ENCODE data around the gene FAM161B. TPM values are rescaled to one million over a fixed set of nuclear protein-coding genes. Genes with fewer than 3 reads are reported as not detected.

The FAM161B gene
- total RNA-seq, 4 donors from 2014 or later, result 1.2 to 3.1 (median 2.2) TPM

DNA sequence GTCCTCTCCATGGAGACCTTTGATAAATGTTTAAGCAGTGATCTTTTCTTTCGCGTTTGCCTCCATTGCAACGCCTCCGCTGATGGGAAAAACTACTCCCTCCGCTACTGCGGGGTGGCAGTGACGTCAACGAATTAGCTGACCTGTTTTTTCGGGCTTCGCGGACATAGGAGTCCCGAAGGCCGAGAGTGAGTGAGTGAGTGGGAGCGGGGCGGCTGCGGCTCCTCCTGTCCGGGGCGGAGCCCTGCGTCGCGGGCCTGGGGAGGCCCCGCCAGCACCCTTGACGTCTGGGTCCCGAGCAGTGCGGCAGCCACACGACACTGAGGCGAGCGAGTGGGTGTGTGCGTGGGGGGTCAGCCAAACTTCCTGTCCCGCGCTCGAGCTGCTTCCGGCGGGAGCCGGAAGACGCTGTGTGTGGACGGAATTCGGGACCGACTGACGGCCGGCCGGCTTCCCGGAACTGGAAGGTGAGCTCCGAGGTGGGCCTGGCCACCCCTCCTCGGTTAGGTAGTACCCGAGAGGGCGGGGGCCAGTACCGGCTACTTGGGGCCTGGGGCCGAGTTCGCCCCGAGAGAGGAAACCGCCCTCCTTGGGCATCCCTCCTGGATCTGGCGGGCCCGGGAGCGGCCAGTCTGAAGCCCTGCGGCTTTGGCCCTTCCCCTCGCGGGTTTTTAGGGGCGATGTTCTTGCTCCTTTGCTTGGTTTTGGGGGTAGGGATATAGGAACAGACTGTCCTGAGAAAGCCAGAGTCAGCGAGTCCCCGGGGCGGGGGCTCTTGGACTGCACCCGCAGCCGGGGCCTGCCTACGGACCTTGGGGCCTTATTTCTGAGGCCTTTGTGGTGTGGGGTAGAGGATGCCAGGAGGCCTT, 63.2 kb downstream of the FAM161B start, which contains the start of gene ZNF410:
ZNF410 (plus strand) TSS at position 411 of the 869 bp plus-strand sequence. CDS start 5,317 bp downstream, outside the sequence.
- H3K4me3 ChIP-seq, result peak within 1 kb of the TSS; percentile 74 to 97 (median 87)
- peaks cover 4 to 48% (median 25%) of the 10 kb centered on the region in 3 donors for H3K4me1 ChIP-seq
- no peaks in the 10 kb centered on the region for H3K27me3 ChIP-seq
- WGBS, 2 donors, result 0% methylated on average over 5 to 7 of the region's 65 CpGs
- no peaks in the 10 kb centered on the region for H3K36me3 ChIP-seq
- no peaks in the 10 kb centered on the region for H3K9me3 ChIP-seq
- DNase-seq, result peak; percentile 58
- H3K27ac ChIP-seq, result peak within 1 kb of the TSS; percentile 96 to 98 (median 96)
- peak in 3 of 4 donors; percentile 71 to 83 (median 82) for TF ChIP-seq POLR2A (IDR thresholded peaks at IDR 0.05)
- TF ChIP-seq, protein P1, sequence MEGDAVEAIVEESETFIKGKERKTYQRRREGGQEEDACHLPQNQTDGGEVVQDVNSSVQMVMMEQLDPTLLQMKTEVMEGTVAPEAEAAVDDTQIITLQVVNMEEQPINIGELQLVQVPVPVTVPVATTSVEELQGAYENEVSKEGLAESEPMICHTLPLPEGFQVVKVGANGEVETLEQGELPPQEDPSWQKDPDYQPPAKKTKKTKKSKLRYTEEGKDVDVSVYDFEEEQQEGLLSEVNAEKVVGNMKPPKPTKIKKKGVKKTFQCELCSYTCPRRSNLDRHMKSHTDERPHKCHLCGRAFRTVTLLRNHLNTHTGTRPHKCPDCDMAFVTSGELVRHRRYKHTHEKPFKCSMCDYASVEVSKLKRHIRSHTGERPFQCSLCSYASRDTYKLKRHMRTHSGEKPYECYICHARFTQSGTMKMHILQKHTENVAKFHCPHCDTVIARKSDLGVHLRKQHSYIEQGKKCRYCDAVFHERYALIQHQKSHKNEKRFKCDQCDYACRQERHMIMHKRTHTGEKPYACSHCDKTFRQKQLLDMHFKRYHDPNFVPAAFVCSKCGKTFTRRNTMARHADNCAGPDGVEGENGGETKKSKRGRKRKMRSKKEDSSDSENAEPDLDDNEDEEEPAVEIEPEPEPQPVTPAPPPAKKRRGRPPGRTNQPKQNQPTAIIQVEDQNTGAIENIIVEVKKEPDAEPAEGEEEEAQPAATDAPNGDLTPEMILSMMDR (IDR thresholded peaks at IDR 0.05), result peak in 1 of 6 experiments; percentile 6
- intact Hi-C loops (cut with DNase I), result no loop called here

DNA sequence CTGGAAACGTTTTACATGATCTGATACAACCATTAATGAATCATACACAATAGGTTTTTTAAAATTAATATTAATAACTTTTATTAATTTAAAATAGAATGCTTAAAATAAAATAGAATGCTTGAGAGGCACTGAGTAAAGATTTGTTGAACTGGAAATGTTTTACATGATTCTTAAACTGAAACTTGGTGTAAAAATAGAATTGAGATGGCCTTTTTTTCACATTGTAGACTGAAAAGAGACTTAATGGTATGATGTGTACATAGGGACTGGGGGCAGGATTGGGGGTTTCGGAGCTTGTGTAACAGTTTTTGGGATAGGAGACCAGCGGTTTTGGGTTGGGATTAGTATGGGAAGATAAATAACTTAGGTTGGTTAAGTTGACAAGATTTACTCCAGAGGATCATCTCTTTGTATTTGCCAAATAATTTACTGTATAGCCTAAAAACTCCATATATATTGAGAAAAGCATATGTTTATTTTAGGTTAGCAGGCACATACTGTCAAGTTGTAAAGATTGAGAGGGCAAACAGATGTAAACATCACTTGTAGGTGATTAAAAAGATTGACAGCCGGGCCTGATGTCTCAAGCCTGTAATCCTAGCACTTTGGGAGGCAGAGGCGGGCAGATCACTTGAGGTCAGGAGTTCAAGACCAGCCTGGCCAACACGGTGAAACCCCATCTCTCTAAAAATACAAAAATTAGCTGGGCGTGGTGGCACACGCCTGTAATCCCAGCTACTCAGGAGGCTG, 65.3 kb downstream of the FAM161B start:
- DNase-seq, result no peak
- Histone ChIP-seq H3K4me3 (peak overlapping the region in 1 of 4 donors; percentile 90), H3K36me3 (no peaks in the 10 kb centered on the region), H3K9me3 (no peaks in the 10 kb centered on the region), H3K27me3 (no peaks in the 10 kb centered on the region), H3K4me1 (peaks cover under 1 to 37% (median 25%) of the 10 kb centered on the region in 3 donors), H3K27ac (no peak overlapping the region)
- TF ChIP-seq POLR2A (IDR thresholded peaks at IDR 0.05), result no peak
- TF ChIP-seq, protein P1 (IDR thresholded peaks at IDR 0.05), result no peak
- 76 to 77% methylated on average over 8 of the region's 8 CpGs for WGBS, 2 donors
- intact Hi-C loops (cut with DNase I), result no loop called here

Small RNAs within 50 kb of the gene (small RNA-seq; reads per million reads assigned to genes)
- gene RF00019, result 0 reads per million in 4 donors

Other genes with a start within 250 kb of the FAM161B start
- gene PNMA1, start 235.7 kb downstream of the FAM161B start, total RNA-seq, result 10 to 100 TPM in 1 of 4 donors, 1 to 10 TPM in 3; 4.2 to 13.9 (median 7.2) TPM
- 10 to 100 TPM in 1 of 4 donors, 1 to 10 TPM in 3; 1.8 to 10.7 (median 6.2) TPM for gene PTGR2, start 98.3 kb downstream of the FAM161B start, total RNA-seq
- gene ZNF410, start 63.2 kb downstream of the FAM161B start, total RNA-seq, result 10 to 100 TPM; 37.8 to 52.3 (median 38.1) TPM
- 10 to 100 TPM; 18.6 to 27.3 (median 23.6) TPM for gene COQ6, start 208 bp upstream of the FAM161B start, total RNA-seq
- gene ENTPD5, start 69.2 kb upstream of the FAM161B start, total RNA-seq, result 10 to 100 TPM in 3 of 4 donors, 1 to 10 TPM in 1; 9.3 to 16.9 (median 13.0) TPM
- gene BBOF1, start 69.3 kb upstream of the FAM161B start, total RNA-seq, result 1 to 10 TPM; 2.0 to 6.9 (median 4.6) TPM
- gene ALDH6A1, start 134.4 kb upstream of the FAM161B start, total RNA-seq, result 10 to 100 TPM in 3 of 4 donors, 1 to 10 TPM in 1; 5.1 to 34.7 (median 13.1) TPM
- 1 to 10 TPM; 2.4 to 8.9 (median 6.1) TPM for gene LIN52, start 134.9 kb upstream of the FAM161B start, total RNA-seq

Measured in esophagus squamous epithelium (tissue), 5 donors.